Measurements from ENCODE around the gene EGLN2.
"Not testable (repeated sequence)": the region's sequence is repeated elsewhere in the genome, so short reads cannot be mapped to it uniquely, and the experiment has no call there.

Gene EGLN2

GRCh38 chr19:40802300-40803169 is 3.5 kb downstream of the EGLN2 start:
- no peak for DNase-seq

GRCh38 chr19:40803170-40803856 is 4.3 kb downstream of the EGLN2 start:
- no peak for DNase-seq

GRCh38 chr19:40803857-40804782 is 5.1 kb downstream of the EGLN2 start:
- DNase-seq = no peak

GRCh38 chr19:40804783-40805242 is 5.8 kb downstream of the EGLN2 start:
- DNase-seq = no peak

- no peak for DNase-seq
Observed at GRCh38 chr19:40805258-40805868, 6.4 kb downstream of the EGLN2 start.

- peak; percentile 46 for DNase-seq
Observed at GRCh38 chr19:40806423-40807146, 7.6 kb downstream of the EGLN2 start.

GRCh38 chr19:40807147-40808020 is 8.4 kb downstream of the EGLN2 start:
- DNase-seq = no peak

GRCh38 chr19:40808021-40808325 is 9.0 kb downstream of the EGLN2 start:
- no peak for DNase-seq

GRCh38 chr19:40808497-40808896 is 9.5 kb downstream of the EGLN2 start:
- DNase-seq = no peak

- DNase-seq = no peak
Observed at GRCh38 chr19:40809358-40810086, 10.5 kb downstream of the EGLN2 start.

- DNase-seq = no peak
Observed at GRCh38 chr19:40810160-40810559, 11.2 kb downstream of the EGLN2 start.

- not testable (repeated sequence) for DNase-seq
Observed at GRCh38 chr19:40810649-40811408, 11.8 kb downstream of the EGLN2 start.

- no peak for DNase-seq
Observed at GRCh38 chr19:40811478-40812341, 12.7 kb downstream of the EGLN2 start.

- DNase-seq = not testable (repeated sequence)
Observed at GRCh38 chr19:40812571-40812970, 13.6 kb downstream of the EGLN2 start.

GRCh38 chr19:40813182-40813581 is 14.2 kb downstream of the EGLN2 start:
- no peak for DNase-seq

- DNase-seq = no peak
Observed at GRCh38 chr19:40815223-40815622, 16.2 kb downstream of the EGLN2 start.

GRCh38 chr19:40818480-40819399 is 19.7 kb downstream of the EGLN2 start:
- not testable (repeated sequence) for DNase-seq
